T-helper 1 cell treated with Interleukin-12 subunit alpha and Interleukin-12 subunit beta and Interleukin-4 antibody, amounts not matched to agents 30 ng/mL and 1 ng/mL, for 36 hours (primary cell): ENCODE results near the gene NEUROD1. TPM values are rescaled to one million over a fixed set of nuclear protein-coding genes. Genes with fewer than 3 reads are reported as not detected.
"Not testable (repeated sequence)": the region's sequence is repeated elsewhere in the genome, so short reads cannot be mapped to it uniquely, and the experiment has no call there.

Experiments used
- intact Hi-C: fragments of 100-400 bp; cut with micrococcal nuclease; formaldehyde crosslinking; loops from one replicate; pipeline ENCODE4 v1.15.1; 2024
- total RNA-seq: library from RNA; stranded (reverse); gene quantifications from 2 replicates; pipeline ENCODE4 v1.2.3, GENCODE V29; 2022

The NEUROD1 gene
- not detected in 2 replicates for total RNA-seq

GRCh38 chr2:181680055-181680936 is at the start of gene NEUROD1:
TSS of gene NEUROD1 (minus strand) at chr2:181680517. CDS start at chr2:181678860, 1,657 bp downstream.
- intact Hi-C loops = loop anchor here (2.0 to 10.0 kb wide), 2 partner anchors 25 to 465 kb away; no protein-coding TSS in a partner anchor

- intact Hi-C loops = no loop called here
These were observed 45.2 kb upstream of the NEUROD1 start for GRCh38 chr2:181725476-181725875.

GRCh38 chr2:181724662-181725061 is 44.3 kb upstream of the NEUROD1 start:
- intact Hi-C loops = no loop called here

GRCh38 chr2:181723731-181724130 is 43.4 kb upstream of the NEUROD1 start:
- intact Hi-C loops = no loop called here

GRCh38 chr2:181715033-181715630 is 34.8 kb upstream of the NEUROD1 start:
- intact Hi-C loops = loop anchor here (1.0 to 5.0 kb wide), 10 partner anchors 142 to 1591 kb away; no protein-coding TSS in a partner anchor

- intact Hi-C loops = not testable (repeated sequence)
These were observed 30.7 kb upstream of the NEUROD1 start for GRCh38 chr2:181711051-181711450.

GRCh38 chr2:181702519-181702918 is 22.2 kb upstream of the NEUROD1 start:
- intact Hi-C loops = not testable (repeated sequence)

GRCh38 chr2:181698223-181698622 is 17.9 kb upstream of the NEUROD1 start:
- intact Hi-C loops = no loop called here

GRCh38 chr2:181697571-181697970 is 17.3 kb upstream of the NEUROD1 start:
- intact Hi-C loops = no loop called here

- intact Hi-C loops = no loop called here
These were observed 16.8 kb upstream of the NEUROD1 start for GRCh38 chr2:181697126-181697525.

GRCh38 chr2:181694271-181694670 is 14.0 kb upstream of the NEUROD1 start:
- intact Hi-C loops = loop anchor here (5.0 kb wide), 1 partner anchor 37 kb away; the partner anchor contains the start of gene CERKL

GRCh38 chr2:181690860-181691259 is 10.5 kb upstream of the NEUROD1 start:
- intact Hi-C loops = loop anchor here (5.0 kb wide), 1 partner anchor 34 kb away; the partner anchor contains the start of gene CERKL

- intact Hi-C loops = loop anchor here (1.0 to 10.0 kb wide), 2 partner anchors 8 to 472 kb away; no protein-coding TSS in a partner anchor
These were observed 6.4 kb upstream of the NEUROD1 start for GRCh38 chr2:181686576-181687185.

- intact Hi-C loops = loop anchor here (10.0 kb wide), 1 partner anchor 470 kb away; no protein-coding TSS in a partner anchor
These were observed 4.9 kb upstream of the NEUROD1 start for GRCh38 chr2:181685150-181685688.

GRCh38 chr2:181684454-181685149 is 4.3 kb upstream of the NEUROD1 start:
- intact Hi-C loops = loop anchor here (10.0 kb wide), 1 partner anchor 470 kb away; no protein-coding TSS in a partner anchor

- intact Hi-C loops = loop anchor here (10.0 kb wide), 1 partner anchor 469 kb away; no protein-coding TSS in a partner anchor
These were observed 3.5 kb upstream of the NEUROD1 start for GRCh38 chr2:181683518-181684453.

GRCh38 chr2:181682795-181683517 is 2.6 kb upstream of the NEUROD1 start:
- intact Hi-C loops = loop anchor here (10.0 kb wide), 1 partner anchor 468 kb away; no protein-coding TSS in a partner anchor

GRCh38 chr2:181682026-181682789 is 1.9 kb upstream of the NEUROD1 start:
- intact Hi-C loops = loop anchor here (10.0 kb wide), 1 partner anchor 467 kb away; no protein-coding TSS in a partner anchor
